GM21515 (cell line): ENCODE measurements around the gene UQCR11.

Experiments
- ATAC-seq: cut with Tn5 transposase; IDR thresholded peaks from one replicate; pipeline ENCODE4 v1.9.1; 2021; ENCODE audit not compliant: unreplicated experiment

Gene UQCR11

GRCh38 chr19:1636325-1637236, 31.3 kb upstream of the UQCR11 start:
- no peak for ATAC-seq

DNA sequence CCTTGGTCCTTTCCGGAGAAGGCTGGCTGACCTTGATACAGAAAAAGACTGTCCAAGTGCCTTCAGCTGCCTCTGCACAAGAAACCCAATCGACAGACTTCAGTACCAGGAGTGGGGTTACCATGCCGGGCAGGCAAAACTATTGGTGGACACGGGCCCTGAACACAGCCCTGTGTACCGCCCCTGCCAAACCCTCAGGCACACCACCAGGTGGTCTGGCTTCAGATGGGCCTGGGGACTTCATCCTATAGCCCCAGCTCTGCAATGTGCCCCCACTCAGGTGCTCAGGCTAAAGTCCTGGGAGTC, 29.6 kb upstream of the UQCR11 start:
- no peak for ATAC-seq

DNA sequence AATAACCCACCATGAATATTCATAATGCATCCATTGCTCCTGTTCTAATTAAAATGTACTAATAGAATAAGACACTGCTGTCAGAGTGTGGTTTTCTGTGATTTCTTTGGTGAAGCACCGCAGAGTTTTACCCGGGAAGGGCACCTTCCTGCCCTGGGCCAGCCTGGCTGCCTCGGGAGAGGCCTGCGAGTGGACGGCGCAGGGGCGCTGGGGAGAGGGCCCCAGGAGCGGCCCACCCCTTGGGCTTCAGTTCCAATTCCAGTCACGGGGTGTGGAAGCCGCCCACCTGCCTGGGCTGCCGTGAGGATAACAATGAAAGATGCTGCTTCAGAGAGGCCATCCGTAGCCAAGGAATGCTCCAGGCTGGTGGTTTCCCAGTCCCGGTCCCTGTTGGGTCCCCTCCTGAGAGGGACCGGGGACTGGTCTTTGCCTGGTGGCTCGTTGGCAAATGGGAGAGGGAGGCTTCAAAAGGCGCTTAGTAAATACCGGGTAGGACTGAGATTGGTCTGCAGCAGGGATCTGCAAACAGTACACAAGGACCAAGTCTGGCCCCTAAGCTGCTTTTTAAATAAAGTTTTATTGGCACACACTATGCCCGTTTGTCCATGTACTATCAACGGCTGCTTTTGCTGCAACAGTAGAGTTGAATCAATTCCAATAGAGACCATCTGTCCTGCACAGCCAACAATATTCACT, 29.1 kb upstream of the UQCR11 start:
- ATAC-seq, result no peak

DNA sequence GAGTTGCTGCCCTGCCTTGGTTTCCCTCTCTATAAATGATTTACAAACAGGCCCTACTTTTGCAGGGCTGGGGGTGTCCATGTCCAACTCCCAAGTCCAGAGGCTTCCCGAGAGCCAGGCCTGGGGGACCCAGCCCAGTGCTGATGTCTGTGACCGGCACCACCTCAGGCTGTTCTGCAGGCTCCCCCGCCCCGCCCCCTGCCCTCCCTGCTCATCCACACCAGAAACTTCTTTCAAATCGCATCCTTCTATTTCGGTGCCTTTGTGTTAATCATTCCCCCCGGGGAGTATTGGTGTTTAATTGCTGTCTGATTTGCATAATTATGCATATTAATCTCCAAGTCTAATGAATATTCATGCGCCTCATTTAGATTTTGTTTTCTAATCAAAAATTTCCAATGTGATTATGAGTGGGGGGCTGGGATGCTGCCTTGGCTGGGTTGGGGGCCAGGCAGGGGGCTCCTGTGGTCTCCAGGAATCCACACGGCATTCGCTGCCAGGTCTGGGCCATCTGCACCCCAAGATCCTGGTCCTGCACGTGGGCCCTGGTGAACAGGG, 28.1 kb upstream of the UQCR11 start:
- ATAC-seq, result no peak

GRCh38 chr19:1632462-1633268, 27.4 kb upstream of the UQCR11 start:
- no peak for ATAC-seq

GRCh38 chr19:1631557-1632100, 26.4 kb upstream of the UQCR11 start:
- ATAC-seq, result no peak

- no peak for ATAC-seq
Observed at GRCh38 chr19:1630811-1631210, 25.5 kb upstream of the UQCR11 start.

DNA sequence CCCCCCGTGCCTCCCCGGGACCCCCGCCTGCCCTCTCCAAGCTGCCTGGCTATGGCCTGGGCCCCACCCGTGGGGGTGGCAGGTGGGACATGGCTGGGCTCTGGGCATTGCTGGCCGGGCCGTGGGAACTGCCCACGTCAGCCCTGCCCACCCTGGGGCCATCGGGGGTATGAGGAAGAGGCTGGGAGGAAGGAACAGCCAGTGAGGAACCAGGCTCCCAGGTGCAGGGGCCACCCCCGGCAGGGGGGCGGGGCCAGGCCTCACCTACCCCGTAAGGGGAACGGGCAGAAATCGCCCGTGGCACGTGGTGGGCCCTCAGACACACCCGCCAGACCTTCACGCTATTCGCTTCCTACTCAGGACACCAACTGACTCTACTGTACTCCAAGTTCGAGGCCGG, 24.8 kb upstream of the UQCR11 start:
- no peak for ATAC-seq

DNA sequence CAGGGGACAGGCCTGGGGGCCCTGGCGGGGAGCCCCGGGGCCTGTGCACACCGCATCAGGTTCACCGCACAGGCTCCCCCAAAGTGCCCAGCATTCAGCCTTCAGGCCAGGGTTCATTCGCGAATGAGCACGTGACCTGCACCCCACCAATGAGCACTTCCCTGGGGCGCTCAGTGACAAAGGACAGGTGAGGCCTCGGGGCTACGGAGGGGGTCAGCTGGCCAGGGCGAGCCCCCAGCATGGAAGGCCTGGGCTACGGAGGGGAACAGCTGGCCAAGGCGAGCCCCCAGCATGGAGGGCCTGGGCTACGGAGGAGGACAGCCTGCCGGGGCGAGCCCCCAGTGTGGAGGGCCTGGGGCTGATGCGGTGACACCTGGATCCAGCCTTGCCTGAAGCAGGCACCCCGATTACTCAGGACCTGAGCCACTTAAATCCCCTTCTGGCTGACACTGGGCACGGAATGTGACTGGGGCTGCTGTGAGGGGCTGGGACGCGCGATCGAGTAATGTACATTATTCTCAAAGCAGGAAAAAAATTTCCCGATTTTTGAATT, 24.1 kb upstream of the UQCR11 start:
- ATAC-seq, result no peak

DNA sequence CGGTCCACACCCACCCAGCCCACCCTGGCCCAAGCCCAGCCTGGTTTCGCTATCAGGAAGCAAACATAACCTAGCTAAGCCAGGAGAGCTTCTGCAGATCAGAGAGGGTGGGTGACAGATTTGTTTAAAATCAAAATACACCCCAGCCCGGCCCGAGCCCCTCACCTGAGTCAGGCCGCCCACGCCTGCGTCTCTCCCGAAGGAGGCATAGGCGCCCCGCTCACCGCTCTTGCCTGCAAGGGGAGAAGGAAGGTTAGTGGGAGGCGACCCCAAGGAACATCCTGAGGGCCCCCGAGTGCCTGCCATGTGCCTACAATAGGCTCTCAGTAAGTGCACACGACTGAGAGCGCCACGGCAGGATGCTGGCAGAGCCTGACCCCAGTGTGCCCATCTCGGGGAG, 21.9 kb upstream of the UQCR11 start:
- ATAC-seq, result no peak

GRCh38 chr19:1626417-1627010, 21.3 kb upstream of the UQCR11 start:
- ATAC-seq, result no peak

DNA sequence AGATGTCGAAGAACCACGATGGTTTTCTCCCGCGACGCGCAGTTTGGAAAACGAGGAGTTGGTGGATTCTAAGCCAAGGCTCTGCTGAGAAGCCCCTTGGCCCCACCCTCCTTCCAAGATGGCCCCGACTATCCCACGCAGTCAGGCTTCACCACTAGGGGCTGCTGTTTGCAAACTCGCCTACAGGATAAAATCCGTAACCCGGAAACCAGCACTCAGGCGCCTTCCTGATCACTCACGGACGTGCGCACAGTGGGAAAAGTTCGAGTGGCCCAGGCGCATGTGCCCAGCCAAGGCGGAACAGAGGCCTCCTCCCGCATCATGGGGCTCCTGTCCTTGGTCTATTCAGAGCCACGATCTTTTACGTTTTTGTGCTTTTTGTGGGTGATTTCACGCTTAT, 19.2 kb upstream of the UQCR11 start:
- ATAC-seq, result no peak

DNA sequence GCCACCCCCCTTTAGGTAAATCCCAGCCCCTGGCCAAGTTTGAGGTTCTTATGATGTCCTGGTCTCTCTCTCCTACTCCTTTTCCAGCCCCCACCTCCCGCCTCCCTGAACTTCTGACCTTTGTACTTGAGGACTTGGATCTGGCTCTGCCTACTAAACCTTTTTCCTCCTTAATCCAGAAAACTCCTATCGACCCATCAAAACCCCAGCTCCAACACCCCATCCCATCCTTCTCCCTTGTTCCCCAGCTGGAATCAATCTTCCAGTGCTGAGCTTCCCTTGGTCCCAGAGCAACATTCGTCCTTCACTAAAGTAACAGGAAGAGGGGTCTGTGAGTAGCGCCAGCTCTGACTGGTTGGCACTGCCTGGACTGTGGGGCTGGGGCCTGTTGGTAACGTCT, 17.3 kb upstream of the UQCR11 start:
- no peak for ATAC-seq

DNA sequence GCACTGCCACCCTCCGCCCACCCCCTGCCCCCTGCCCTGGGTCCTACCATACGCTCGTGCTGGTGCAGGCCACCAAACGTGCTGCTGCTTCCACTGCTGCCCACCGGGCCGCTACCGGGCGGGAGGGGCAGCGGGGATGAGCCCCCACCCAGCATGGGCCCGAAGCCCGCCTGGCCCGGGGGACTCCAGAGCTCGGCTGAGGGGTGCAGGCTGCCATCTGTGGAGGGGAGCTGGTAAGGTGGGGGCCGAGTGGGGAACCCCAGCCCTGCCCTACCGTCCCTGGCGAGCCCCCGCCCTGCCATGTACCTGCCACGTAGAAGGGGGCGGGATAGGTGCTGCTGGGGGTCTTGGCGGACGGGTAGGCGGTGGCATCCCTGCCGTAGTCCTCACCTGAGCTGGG, 16.7 kb upstream of the UQCR11 start:
- no peak for ATAC-seq

DNA sequence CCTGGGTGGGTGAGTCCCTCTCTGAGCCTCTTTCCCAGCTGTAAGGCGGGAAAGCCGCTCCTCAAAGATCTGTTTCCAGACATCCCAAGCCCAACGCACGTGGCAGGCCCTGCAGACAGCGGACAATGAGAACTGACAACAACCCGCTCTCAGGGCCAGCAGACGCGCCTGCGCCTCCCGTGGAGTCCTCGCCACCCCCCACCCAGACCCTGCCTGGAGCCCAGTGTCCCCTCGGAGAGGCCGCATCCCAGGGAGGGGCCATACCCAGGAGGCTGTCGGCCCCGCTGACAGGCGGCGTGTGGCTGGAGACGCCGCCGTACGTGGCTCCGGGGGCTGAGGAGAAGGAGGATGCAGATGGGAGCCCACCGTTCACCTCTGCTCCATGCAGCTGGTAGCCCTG, 16.3 kb upstream of the UQCR11 start:
- ATAC-seq, result no peak

DNA sequence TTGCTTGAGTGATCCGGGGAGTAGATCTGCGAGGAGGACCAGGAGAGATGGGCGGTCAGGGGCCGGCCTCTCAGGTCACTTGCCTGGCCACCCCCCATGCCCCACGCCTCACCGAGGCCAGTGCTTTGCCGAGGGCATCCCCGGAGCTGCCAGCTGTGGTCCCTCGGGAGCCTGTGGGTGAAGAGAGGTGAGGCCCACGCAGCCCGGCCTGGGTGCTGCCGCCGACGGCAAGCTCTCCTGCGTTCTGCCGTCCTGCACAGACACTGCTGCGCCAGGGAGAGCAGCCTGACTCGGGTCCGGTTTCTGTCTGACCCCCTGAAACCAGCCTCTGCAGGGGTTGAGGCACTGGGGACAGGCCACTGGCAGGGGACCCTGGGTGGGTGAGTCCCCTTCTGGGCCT, 15.8 kb upstream of the UQCR11 start:
- no peak for ATAC-seq

- no peak for ATAC-seq
Observed at GRCh38 chr19:1620502-1620901, 15.2 kb upstream of the UQCR11 start.

DNA sequence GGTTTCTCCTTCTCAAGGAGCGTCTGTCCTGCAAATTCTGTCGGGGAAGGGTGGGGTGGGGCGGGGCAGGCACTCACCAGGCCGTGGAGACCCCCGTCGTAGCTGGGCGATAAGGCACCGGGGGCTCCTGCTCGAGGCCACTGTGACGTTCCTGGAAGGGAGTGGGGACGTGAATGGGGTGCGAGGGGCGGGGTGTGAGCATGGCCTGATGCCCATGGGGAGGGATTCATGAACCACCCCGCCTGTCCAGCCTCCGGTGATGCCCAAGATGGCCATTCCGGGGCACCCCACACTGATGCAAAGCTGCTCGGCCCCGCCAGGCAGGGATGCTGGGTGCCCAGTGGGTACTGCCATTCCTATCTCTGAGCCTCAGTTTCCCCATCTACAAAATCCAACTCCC, 14.4 kb upstream of the UQCR11 start:
- no peak for ATAC-seq

- no peak for ATAC-seq
Observed at GRCh38 chr19:1619094-1619439, 13.8 kb upstream of the UQCR11 start.
